HepG2 (cell line): Measurements from ENCODE around the gene BCKDHA. TPM values are rescaled to one million over a fixed set of nuclear protein-coding genes. Genes with fewer than 3 reads are reported as not detected.

Source experiments
- ATF2 ChIP-seq: sonication (generic); formaldehyde crosslinking; IDR thresholded peaks from 2 replicates; pipeline ENCODE4 v1.4.0; 2020; ENCODE audit warnings: missing genetic modification reagents
- ATRX ChIP-seq: sonication (generic); formaldehyde crosslinking; IDR thresholded peaks from 2 replicates; pipeline ENCODE4 v1.4.0; 2020; ENCODE audit warnings: missing genetic modification reagents, borderline replicate concordance
- DDIT3 ChIP-seq: sonication (generic); formaldehyde crosslinking; IDR thresholded peaks from 2 replicates; pipeline ENCODE4 v1.4.0; 2020; ENCODE audit warnings: mild to moderate bottlenecking, missing genetic modification reagents
- HMG20B ChIP-seq: conservative IDR thresholded peaks from 2 replicates; pipeline ENCODE4 v1.6.1; 2016; ENCODE audit warnings: missing genetic modification reagents, missing compliant biosample characterization
- HNF4G ChIP-seq, 2 experiments: sonication (generic) in 1 of 2; formaldehyde crosslinking in 1 of 2; IDR thresholded peaks; 2 replicates each; pipeline versions ENCODE4 v1.4.0 to v1.6.1; 2011 to 2020; ENCODE audit warnings: borderline replicate concordance in 2 of 2, low read depth in 2 of 2, mild to moderate bottlenecking in 2 of 2, low read length in 1 of 2, missing genetic modification reagents in 1 of 2, moderate library complexity in 1 of 2
- HOXA3 ChIP-seq: sonication (generic); formaldehyde crosslinking; IDR thresholded peaks from 2 replicates; pipeline ENCODE4 v1.5.0; 2020; ENCODE audit warnings: missing genetic modification reagents
- JUNB ChIP-seq: sonication (generic); formaldehyde crosslinking; IDR thresholded peaks from 2 replicates; pipeline ENCODE4 v1.8.0; 2022; ENCODE audit warnings: missing genetic modification reagents, mild to moderate bottlenecking, borderline replicate concordance
- KDM3A ChIP-seq: IDR thresholded peaks from 2 replicates; pipeline ENCODE4 v1.6.1; 2018; ENCODE audit warnings: low read depth, missing compliant biosample characterization
- KMT2A ChIP-seq: sonication (generic); formaldehyde crosslinking; IDR thresholded peaks from 2 replicates; pipeline ENCODE4 v1.4.0; 2020; ENCODE audit warnings: missing genetic modification reagents
- MAZ ChIP-seq, 2 experiments: sonication (generic) in 1 of 2; formaldehyde crosslinking in 1 of 2; IDR thresholded peaks; 2 replicates each; pipeline versions ENCODE4 v1.5.0 to v1.6.1; 2012 to 2020; ENCODE audit warnings: low read depth in 2 of 2, mild to moderate bottlenecking in 2 of 2, borderline replicate concordance in 1 of 2, improper control_type of control experiment in 1 of 2, low read length in 1 of 2, missing genetic modification reagents in 1 of 2, moderate library complexity in 1 of 2
- MTERF4 ChIP-seq: sonication (generic); formaldehyde crosslinking; IDR thresholded peaks from 2 replicates; pipeline ENCODE4 v1.8.0; 2023; ENCODE audit warnings: mild to moderate bottlenecking, missing genetic modification reagents
- PHF21A ChIP-seq: sonication (generic); formaldehyde crosslinking; IDR thresholded peaks from 2 replicates; pipeline ENCODE4 v1.5.0; 2020; ENCODE audit warnings: mild to moderate bottlenecking, missing genetic modification reagents
- POLR2G ChIP-seq: fragments of 200-400 bp; formaldehyde crosslinking; IDR thresholded peaks from 2 replicates; pipeline ENCODE4 v1.6.1; 2018; ENCODE audit warnings: mild to moderate bottlenecking, low read depth, low read length, moderate library complexity
- RBM22 ChIP-seq: fragments of 200-400 bp; formaldehyde crosslinking; optimal IDR thresholded peaks from 2 replicates; pipeline ENCODE3; 2017; ENCODE audit warnings: mild to moderate bottlenecking, low read length, moderate library complexity
- RORA ChIP-seq: sonication (generic); formaldehyde crosslinking; IDR thresholded peaks from 2 replicates; pipeline ENCODE4 v1.5.0; 2020; ENCODE audit warnings: mild to moderate bottlenecking, missing genetic modification reagents, moderate library complexity
- SATB2 ChIP-seq: sonication (generic); formaldehyde crosslinking; IDR thresholded peaks from 2 replicates; pipeline ENCODE4 v1.5.0; 2020; ENCODE audit warnings: missing genetic modification reagents
- TIGD3 ChIP-seq: sonication (generic); formaldehyde crosslinking; IDR thresholded peaks from 2 replicates; pipeline ENCODE4 v1.5.1; 2020; ENCODE audit warnings: mild to moderate bottlenecking, missing genetic modification reagents, borderline replicate concordance
- ZBTB42 ChIP-seq: sonication (generic); formaldehyde crosslinking; IDR thresholded peaks from 2 replicates; pipeline ENCODE4 v1.5.0; 2020; ENCODE audit warnings: mild to moderate bottlenecking, missing genetic modification reagents
- ZNF10 ChIP-seq: sonication (generic); formaldehyde crosslinking; IDR thresholded peaks from 2 replicates; pipeline ENCODE4 v1.4.0; 2020; ENCODE audit warnings: mild to moderate bottlenecking, low read depth, missing genetic modification reagents, borderline replicate concordance
- ZNF143 ChIP-seq: sonication (generic); formaldehyde crosslinking; IDR thresholded peaks from 2 replicates; pipeline ENCODE4 v1.4.0; 2020; ENCODE audit warnings: missing genetic modification reagents
- ZNF660 ChIP-seq: sonication (generic); formaldehyde crosslinking; IDR thresholded peaks from 2 replicates; pipeline ENCODE4 v1.5.1; 2020; ENCODE audit warnings: mild to moderate bottlenecking, low read depth, missing genetic modification reagents, borderline replicate concordance
- ZNF720 ChIP-seq: sonication (generic); formaldehyde crosslinking; IDR thresholded peaks from 2 replicates; pipeline ENCODE4 v1.4.0; 2020; ENCODE audit warnings: missing genetic modification reagents
- ZNF773 ChIP-seq: sonication (generic); formaldehyde crosslinking; IDR thresholded peaks from 2 replicates; pipeline ENCODE4 v1.4.0; 2020; ENCODE audit warnings: missing genetic modification reagents, borderline replicate concordance
- polyA plus RNA-seq, 8 experiments: library from polyadenylated mRNA; depleted of rRNA in 3 of 8; stranded (reverse) in 7 of 8; unstranded in 1 of 8; fragments of >200 nt; fragmentation: Illumina TruSeq in 4 of 8; extraction: Trizol in 4 of 8; gene quantifications; 2 replicates each; pipeline versions ENCODE4 v1.2.1 to v1.2.3, GENCODE V29; 2011 to 2016; ENCODE audit warnings: low read depth in 4 of 8, missing spikeins in 1 of 8, mixed read lengths in 1 of 8; ENCODE audit not compliant: insufficient read depth in 1 of 8
- total RNA-seq, 5 experiments: library from RNA; depleted of rRNA; stranded (reverse); fragments of >200 nt; fragmentation: Illumina TruSeq; extraction: Trizol; gene quantifications; 2 replicates each; pipeline ENCODE4 v1.2.3, GENCODE V29; 2016; ENCODE audit warnings: low read depth in 1 of 5

BCKDHA gene
- total and polyA plus RNA-seq, 2 of the 13 experiments (the other 11 are each of a cell fraction or from before 2014, with no cell fraction given): 11.8 to 31.5 TPM

- TF ChIP-seq HNF4G (IDR thresholded peaks at IDR 0.05; ENCODE audit: borderline replicate concordance, low read depth, low read length): no peak
- TF ChIP-seq HNF4G (CRISPR knock-in tag; IDR thresholded peaks at IDR 0.05; ENCODE audit: borderline replicate concordance, low read depth): no peak; the same call in 1 of the 2 replicates
- TF ChIP-seq RORA (CRISPR knock-in tag): no peak
- no peak for TF ChIP-seq ZNF720 (CRISPR knock-in tag)
- peak; percentile 64; the same call in 1 of the 2 replicates for TF ChIP-seq PHF21A (CRISPR knock-in tag)
- 0 out of 2 replicates have a peak, but pooled peaks have one; percentile 2 for TF ChIP-seq TIGD3 (CRISPR knock-in tag)
- TF ChIP-seq HMG20B (CRISPR knock-in tag): no peak
- TF ChIP-seq POLR2G: peak; percentile 75
- no peak for TF ChIP-seq JUNB (CRISPR knock-in tag)
- no peak for TF ChIP-seq MTERF4 (CRISPR knock-in tag)
- no peak for TF ChIP-seq ZNF660 (CRISPR knock-in tag)
- TF ChIP-seq ZNF773 (CRISPR knock-in tag): 0 out of 2 replicates have a peak, but pooled peaks have one; percentile 38
- TF ChIP-seq MAZ (IDR thresholded peaks at IDR 0.05; ENCODE audit: borderline replicate concordance, low read depth, low read length): 0 out of 2 replicates have a peak, but pooled peaks have one; percentile 34
- peak; percentile 65; the same call in 1 of the 2 replicates for TF ChIP-seq MAZ (CRISPR knock-in tag; IDR thresholded peaks at IDR 0.05; ENCODE audit: low read depth)
- TF ChIP-seq ZBTB42 (CRISPR knock-in tag): no peak
- TF ChIP-seq ZNF10 (CRISPR knock-in tag): no peak
- TF ChIP-seq ATF2 (CRISPR knock-in tag): 0 out of 2 replicates have a peak, but pooled peaks have one; percentile 39
- peak; percentile 69 for TF ChIP-seq HOXA3 (CRISPR knock-in tag)
- TF ChIP-seq RBM22: no peak
- peak; percentile 58; the same call in 1 of the 2 replicates for TF ChIP-seq KMT2A (CRISPR knock-in tag)
- peak; percentile 21 for TF ChIP-seq SATB2 (CRISPR knock-in tag)
- TF ChIP-seq ATRX: no peak
- TF ChIP-seq KDM3A (CRISPR knock-in tag): 0 out of 2 replicates have a peak, but pooled peaks have one; percentile 32
- peak; percentile 54; the same call in 1 of the 2 replicates for TF ChIP-seq ZNF143
- TF ChIP-seq DDIT3 (CRISPR knock-in tag): no peak
Measured at GRCh38 chr19:41397086-41398049, at the start of gene BCKDHA, which contains the start of gene EXOSC5 (continued).
